Thoracic aorta (tissue), 2 donors: ENCODE results near the gene TASOR2. TPM values are rescaled to one million over a fixed set of nuclear protein-coding genes. Genes with fewer than 3 reads are reported as not detected.

Experiments used
- ATAC-seq: fragments of 150-250 bp; one replicate; pipeline ENCODE4 v1.8.0; 2017; ENCODE audit warnings: low read depth; ENCODE audit not compliant: insufficient number of reproducible peaks, low FRiP score
- DNase-seq: peaks from one replicate; pipeline ENCODE4 v3.0.0-alpha.2; 2020; ENCODE audit warnings: low spot score
- H3K27ac ChIP-seq, 2 donors: fragments of 200-600 bp; sonication (generic); 1 replicate in 1 of 2; 2 replicates in 1 of 2; pipeline ENCODE4 v1.5.1; 2016; ENCODE audit warnings: mild to moderate bottlenecking in 2 of 2, moderate library complexity in 2 of 2
- H3K27me3 ChIP-seq: fragments of 200-600 bp; sonication (generic); replicated peaks from 2 replicates; pipeline ENCODE4 v1.6.0; 2016; ENCODE audit warnings: mild to moderate bottlenecking; ENCODE audit not compliant: insufficient read depth
- H3K36me3 ChIP-seq: fragments of 200-600 bp; sonication (generic); one replicate; pipeline ENCODE4 v1.5.1; 2016
- H3K4me1 ChIP-seq, 2 donors: fragments of 200-600 bp; sonication (generic); 1 replicate in 1 of 2; 2 replicates in 1 of 2; pipeline versions ENCODE4 v1.5.1 to v1.6.0; 2016; ENCODE audit warnings: low read depth in 2 of 2, mild to moderate bottlenecking in 1 of 2; ENCODE audit not compliant: control insufficient read depth in 1 of 2
- H3K4me3 ChIP-seq: fragments of 200-600 bp; sonication (generic); 2 replicates; pipeline ENCODE4 v1.5.1; 2016; ENCODE audit warnings: mild to moderate bottlenecking
- H3K9me3 ChIP-seq: fragments of 200-600 bp; sonication (generic); 2 replicates; pipeline ENCODE4 v1.5.1; 2016
- total RNA-seq, 2 donors: library from RNA; depleted of rRNA; stranded (reverse); fragments of >200 nt; gene quantifications; one replicate each; pipeline versions ENCODE4 v1.1.0 to v1.2.3, GENCODE V29; 2016
- TF ChIP-seq, protein P1 (sequence below): fragments of 200-600 bp; sonication (generic); IDR thresholded peaks from one replicate; pipeline ENCODE4 v1.5.1; 2019; ENCODE audit warnings: antibody characterized with exemption

Gene TASOR2
- total RNA-seq, 2 donors from 2014 or later, result 43.9 to 123 TPM

- DNase-seq, result no peak
- TF ChIP-seq, protein P1, sequence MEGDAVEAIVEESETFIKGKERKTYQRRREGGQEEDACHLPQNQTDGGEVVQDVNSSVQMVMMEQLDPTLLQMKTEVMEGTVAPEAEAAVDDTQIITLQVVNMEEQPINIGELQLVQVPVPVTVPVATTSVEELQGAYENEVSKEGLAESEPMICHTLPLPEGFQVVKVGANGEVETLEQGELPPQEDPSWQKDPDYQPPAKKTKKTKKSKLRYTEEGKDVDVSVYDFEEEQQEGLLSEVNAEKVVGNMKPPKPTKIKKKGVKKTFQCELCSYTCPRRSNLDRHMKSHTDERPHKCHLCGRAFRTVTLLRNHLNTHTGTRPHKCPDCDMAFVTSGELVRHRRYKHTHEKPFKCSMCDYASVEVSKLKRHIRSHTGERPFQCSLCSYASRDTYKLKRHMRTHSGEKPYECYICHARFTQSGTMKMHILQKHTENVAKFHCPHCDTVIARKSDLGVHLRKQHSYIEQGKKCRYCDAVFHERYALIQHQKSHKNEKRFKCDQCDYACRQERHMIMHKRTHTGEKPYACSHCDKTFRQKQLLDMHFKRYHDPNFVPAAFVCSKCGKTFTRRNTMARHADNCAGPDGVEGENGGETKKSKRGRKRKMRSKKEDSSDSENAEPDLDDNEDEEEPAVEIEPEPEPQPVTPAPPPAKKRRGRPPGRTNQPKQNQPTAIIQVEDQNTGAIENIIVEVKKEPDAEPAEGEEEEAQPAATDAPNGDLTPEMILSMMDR, result no peak
- H3K27ac ChIP-seq, result peak overlapping the region; percentile 83 to 88
Observed at GRCh38 chr10:5685764-5686240, 1.2 kb downstream of the TASOR2 start.

DNA sequence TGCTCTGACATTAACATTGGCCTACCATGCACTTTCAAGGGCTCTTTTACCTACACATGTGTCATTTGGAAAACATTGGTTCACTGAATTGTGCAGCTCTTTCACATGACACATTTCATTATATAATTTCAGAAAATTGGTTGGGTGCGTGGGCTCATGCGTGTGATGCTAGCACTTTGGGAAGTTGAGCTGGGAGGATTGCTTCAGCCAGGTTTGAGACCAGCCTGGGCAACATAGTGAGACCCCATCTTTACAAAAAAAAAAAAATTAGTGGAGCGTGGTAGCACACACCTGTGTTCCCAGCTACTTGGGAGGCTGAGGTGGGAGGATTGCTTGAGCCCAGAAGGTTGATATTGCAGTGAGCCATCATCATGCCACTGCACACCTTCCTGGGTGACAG is 3.9 kb downstream of the TASOR2 start:
- H3K27ac ChIP-seq, result no peak overlapping the region
- ATAC-seq, result no peak
- no peaks in the 10 kb centered on the region for H3K9me3 ChIP-seq
- H3K4me1 ChIP-seq, result peaks cover 16 to 44% of the 10 kb centered on the region in 2 donors
- no peaks in the 10 kb centered on the region for H3K27me3 ChIP-seq
- no peak overlapping the region for H3K4me3 ChIP-seq
- no peaks in the 10 kb centered on the region for H3K36me3 ChIP-seq
- DNase-seq, result no peak
- TF ChIP-seq, protein P1, result no peak

More at GRCh38 chr10:5685764-5686240, 1.2 kb downstream of the TASOR2 start:
- H3K27me3 ChIP-seq, result no peaks in the 10 kb centered on the region
- H3K36me3 ChIP-seq, result no peaks in the 10 kb centered on the region
- peak overlapping the region; percentile 97 for H3K4me3 ChIP-seq
- H3K4me1 ChIP-seq, result peaks cover 9 to 28% of the 10 kb centered on the region in 2 donors
- no peak for ATAC-seq
- no peaks in the 10 kb centered on the region for H3K9me3 ChIP-seq

DNA sequence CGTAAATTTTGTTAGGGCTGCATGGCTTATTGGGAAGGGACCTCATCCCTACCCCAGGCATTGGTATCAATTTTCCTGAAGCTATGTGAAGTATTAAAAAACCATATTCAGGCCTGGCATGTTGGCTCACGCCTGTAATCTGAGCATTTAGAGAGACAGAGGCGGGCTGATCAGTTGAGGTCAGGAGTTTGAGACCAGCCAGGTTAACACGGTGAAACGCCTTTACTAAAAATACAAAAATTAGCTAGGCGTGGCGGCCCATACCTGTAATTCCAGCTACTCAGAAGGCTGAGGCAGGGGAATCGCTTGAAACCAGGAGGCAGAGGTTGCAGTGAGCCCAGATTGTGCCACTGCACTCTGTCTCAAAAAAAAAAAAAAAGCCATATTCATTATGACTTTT is 7.1 kb downstream of the TASOR2 start:
- no peak for ATAC-seq
- TF ChIP-seq, protein P1, result no peak
- Histone ChIP-seq H3K4me3 (peak overlapping the region; percentile 84), H3K9me3 (no peaks in the 10 kb centered on the region), H3K36me3 (no peaks in the 10 kb centered on the region), H3K4me1 (peaks cover 16 to 45% of the 10 kb centered on the region in 2 donors), H3K27me3 (no peaks in the 10 kb centered on the region), H3K27ac (no peak overlapping the region)
- DNase-seq, result no peak

DNA sequence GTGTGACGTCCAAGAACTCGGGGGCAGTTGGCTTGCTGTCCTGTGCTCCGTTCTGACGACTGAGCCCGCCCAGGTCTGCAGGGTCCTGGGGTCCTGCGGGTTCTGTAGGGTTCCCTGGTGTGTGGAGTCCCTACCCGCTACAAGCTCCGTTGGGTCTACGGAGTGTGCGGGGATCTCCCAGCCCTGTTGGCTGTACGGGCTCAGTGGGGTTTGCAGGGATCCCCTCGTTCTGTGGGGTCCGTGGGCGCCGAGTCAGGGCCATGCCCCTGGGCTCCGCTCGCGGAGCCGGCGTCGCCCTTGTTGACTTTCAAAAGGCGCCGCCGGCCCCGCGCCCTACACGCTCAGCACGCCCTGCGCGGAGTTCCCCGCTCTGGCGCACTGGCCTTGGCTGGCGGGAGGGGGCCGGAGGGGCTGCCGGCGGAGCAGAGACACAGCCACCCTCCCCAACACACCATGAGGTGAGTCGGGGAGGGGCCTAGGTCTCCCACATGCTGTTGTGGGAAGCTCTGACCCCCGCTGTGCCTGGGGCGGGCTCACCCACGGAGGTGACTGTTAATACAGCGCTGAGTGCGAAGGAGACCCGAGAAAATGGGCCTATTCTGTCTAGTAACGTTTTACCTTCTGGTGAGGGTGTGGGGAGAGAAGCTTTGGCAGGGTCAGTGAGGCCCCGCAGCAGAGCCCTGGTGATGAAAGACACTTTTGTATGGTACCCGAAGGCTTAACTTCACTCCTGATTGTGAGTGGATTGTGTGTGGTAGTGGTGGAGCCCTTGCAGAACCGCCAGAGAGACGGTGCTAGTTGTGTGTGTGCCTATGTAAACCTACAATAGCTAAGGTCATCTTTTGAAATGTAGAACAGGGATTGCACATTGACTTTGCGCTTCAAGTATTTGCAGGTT is 8.1 kb downstream of the TASOR2 start:
- no peak for DNase-seq
- H3K4me3 ChIP-seq, result peak overlapping the region; percentile 84
- H3K27me3 ChIP-seq, result no peaks in the 10 kb centered on the region
- TF ChIP-seq, protein P1, result no peak
- H3K4me1 ChIP-seq, result peaks cover 16 to 37% of the 10 kb centered on the region in 2 donors
- no peaks in the 10 kb centered on the region for H3K36me3 ChIP-seq
- ATAC-seq, result no peak
- peak overlapping the region in 1 of 2 donors; percentile 18 for H3K27ac ChIP-seq
- no peaks in the 10 kb centered on the region for H3K9me3 ChIP-seq

- no peak overlapping the region for H3K27ac ChIP-seq
- ATAC-seq (no peak), DNase-seq (no peak)
- no peaks in the 10 kb centered on the region for H3K27me3 ChIP-seq
- no peak overlapping the region for H3K4me3 ChIP-seq
- H3K4me1 ChIP-seq, result peaks cover 16 to 28% of the 10 kb centered on the region in 2 donors
- H3K9me3 ChIP-seq, result no peaks in the 10 kb centered on the region
- no peaks in the 10 kb centered on the region for H3K36me3 ChIP-seq
- TF ChIP-seq, protein P1, result no peak
Observed at GRCh38 chr10:5694573-5694972, 9.9 kb downstream of the TASOR2 start.
